ENCODE results near the gene ABLIM2.
A peak's percentile ranks its signal among the peaks of the same experiment; 100 is the strongest.

ABLIM2 gene

GRCh38 chr4:8119877-8120276, 38.7 kb downstream of the ABLIM2 start:
- no peak for DNase-seq (ENCODE audit: low read depth in 2 of 2)

GRCh38 chr4:8118531-8118930, 40.1 kb downstream of the ABLIM2 start:
- DNase-seq (ENCODE audit: low read depth in 2 of 2): no peak

GRCh38 chr4:8118035-8118434, 40.6 kb downstream of the ABLIM2 start:
- no peak for DNase-seq (ENCODE audit: low read depth in 2 of 2)

- DNase-seq (ENCODE audit: low read depth in 2 of 2): peak in 1 of 2 experiments; percentile 40
These were observed 41.3 kb downstream of the ABLIM2 start for GRCh38 chr4:8117278-8117682.

GRCh38 chr4:8115916-8116315, 42.7 kb downstream of the ABLIM2 start:
- no peak for DNase-seq (ENCODE audit: low read depth in 2 of 2)

GRCh38 chr4:8115203-8115520, 43.5 kb downstream of the ABLIM2 start:
- DNase-seq (ENCODE audit: low read depth in 2 of 2): no peak

GRCh38 chr4:8114456-8115202, 44.0 kb downstream of the ABLIM2 start:
- no peak for DNase-seq (ENCODE audit: low read depth in 2 of 2)

GRCh38 chr4:8113611-8114377, 44.8 kb downstream of the ABLIM2 start:
- no peak for DNase-seq (ENCODE audit: low read depth in 2 of 2)

GRCh38 chr4:8112672-8113071, 45.9 kb downstream of the ABLIM2 start:
- no peak for DNase-seq (ENCODE audit: low read depth in 2 of 2)

GRCh38 chr4:8112036-8112576, 46.5 kb downstream of the ABLIM2 start:
- no peak for DNase-seq (ENCODE audit: low read depth in 2 of 2)

- DNase-seq (ENCODE audit: low read depth in 2 of 2): peak in 1 of 2 experiments; percentile 6
These were observed 48.3 kb downstream of the ABLIM2 start for GRCh38 chr4:8110071-8110986.

- DNase-seq (ENCODE audit: low read depth in 2 of 2): no peak
These were observed 49.1 kb downstream of the ABLIM2 start for GRCh38 chr4:8109406-8110065.

GRCh38 chr4:8108991-8109390, 49.6 kb downstream of the ABLIM2 start:
- DNase-seq (ENCODE audit: low read depth in 2 of 2): no peak

- DNase-seq (ENCODE audit: low read depth in 2 of 2): no peak
These were observed 50.4 kb downstream of the ABLIM2 start for GRCh38 chr4:8108261-8108660.

GRCh38 chr4:8107146-8107657, 51.4 kb downstream of the ABLIM2 start:
- no peak for DNase-seq (ENCODE audit: low read depth in 2 of 2)

GRCh38 chr4:8106451-8107025, 52.1 kb downstream of the ABLIM2 start:
- no peak for DNase-seq (ENCODE audit: low read depth in 2 of 2)

GRCh38 chr4:8105306-8106100, 53.1 kb downstream of the ABLIM2 start:
- DNase-seq (ENCODE audit: low read depth in 2 of 2): no peak

- DNase-seq (ENCODE audit: low read depth in 2 of 2): no peak
These were observed 53.9 kb downstream of the ABLIM2 start for GRCh38 chr4:8104491-8105305.
